GM19193 (cell line): ENCODE data around the gene HCRTR1.

Experiments
- POLR2A ChIP-seq: IDR thresholded peaks from 4 replicates; pipeline ENCODE4 v1.6.1; 2011; ENCODE audit not compliant: insufficient read depth, insufficient read length; ENCODE audit errors: extremely low read depth

HCRTR1 gene

DNA sequence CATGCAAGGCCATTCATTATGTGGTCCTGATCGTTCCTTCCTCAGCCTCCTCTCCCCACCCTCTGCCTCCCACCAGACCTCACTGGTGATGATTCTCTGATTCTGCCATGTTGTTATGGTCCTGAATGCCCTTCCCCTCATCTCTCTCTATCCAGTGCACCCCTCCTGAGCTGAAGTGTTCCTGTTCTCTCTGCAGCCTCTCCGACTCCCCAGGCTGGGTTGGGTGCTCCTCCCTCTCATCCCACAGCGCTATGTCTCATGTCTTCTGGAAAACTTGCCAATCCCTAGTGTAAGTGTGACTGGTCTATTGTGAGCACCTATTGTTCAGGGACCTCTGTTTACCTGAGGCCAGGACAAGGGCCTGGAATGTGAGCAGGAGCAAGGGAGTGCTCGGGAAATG, 38.3 kb downstream of the HCRTR1 start:
- TF ChIP-seq POLR2A = no peak

DNA sequence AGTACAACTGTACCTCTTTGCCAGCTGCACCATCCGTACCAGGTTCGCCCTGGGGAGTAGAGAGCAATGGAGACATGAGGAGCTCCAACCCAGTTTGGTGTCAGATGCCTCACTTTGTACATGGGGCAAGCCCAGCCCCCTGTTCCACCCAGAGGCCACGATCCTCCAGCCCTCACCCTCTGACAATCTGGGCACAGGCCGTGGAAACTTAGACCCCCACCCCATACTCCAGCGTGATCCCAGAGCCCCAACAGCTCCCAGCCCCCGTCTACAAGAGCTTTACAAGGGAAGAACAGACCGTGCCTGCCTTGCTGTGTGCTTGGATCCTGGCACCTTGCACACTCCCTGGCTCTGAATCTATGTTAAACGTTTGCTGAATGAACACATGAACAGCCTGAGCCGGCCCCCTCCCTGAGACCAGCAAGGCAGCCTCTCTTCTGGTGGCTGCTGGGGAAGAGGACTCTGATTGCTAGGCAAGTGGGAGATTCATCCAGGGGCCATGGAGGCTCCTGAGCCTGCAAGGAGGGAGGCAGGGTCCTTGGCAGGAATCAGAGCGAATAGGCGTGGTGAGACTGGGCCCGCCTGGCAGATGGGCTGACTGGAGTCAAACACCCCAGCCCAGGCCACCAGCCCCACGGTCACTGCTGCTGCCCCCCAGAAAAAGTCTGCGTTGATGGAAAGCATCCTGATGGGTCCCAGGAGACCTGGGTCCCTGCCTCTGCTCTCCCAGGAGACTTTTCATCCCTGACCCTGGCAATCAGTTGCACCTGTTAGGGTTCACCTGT, 39.7 kb downstream of the HCRTR1 start:
- no peak for TF ChIP-seq POLR2A

DNA sequence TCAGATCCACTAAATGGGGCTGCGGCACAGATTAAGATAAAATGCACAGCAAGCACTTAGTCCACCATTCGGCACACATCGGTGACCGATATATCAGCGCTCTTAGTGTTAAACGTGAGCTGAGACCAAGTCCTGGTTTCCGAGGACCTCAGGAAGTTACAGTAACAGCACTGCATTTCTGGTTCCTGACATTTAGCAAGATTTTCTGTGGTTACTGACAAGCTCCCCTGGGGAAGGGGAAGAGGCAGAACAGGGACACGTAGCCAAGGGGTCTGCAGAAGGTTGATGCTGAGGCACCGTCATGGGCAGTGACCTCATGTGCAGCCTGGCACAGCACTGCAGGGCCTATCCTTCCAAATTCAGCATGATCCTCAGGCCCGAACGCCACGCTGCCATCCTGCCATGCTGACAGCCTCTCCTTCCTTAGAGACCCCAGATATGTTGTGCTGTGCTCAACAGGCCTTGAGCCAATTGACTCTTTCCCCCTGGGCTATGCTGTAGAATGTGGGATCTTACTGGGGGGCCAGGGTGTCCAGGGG, 40.6 kb downstream of the HCRTR1 start:
- TF ChIP-seq POLR2A = no peak

DNA sequence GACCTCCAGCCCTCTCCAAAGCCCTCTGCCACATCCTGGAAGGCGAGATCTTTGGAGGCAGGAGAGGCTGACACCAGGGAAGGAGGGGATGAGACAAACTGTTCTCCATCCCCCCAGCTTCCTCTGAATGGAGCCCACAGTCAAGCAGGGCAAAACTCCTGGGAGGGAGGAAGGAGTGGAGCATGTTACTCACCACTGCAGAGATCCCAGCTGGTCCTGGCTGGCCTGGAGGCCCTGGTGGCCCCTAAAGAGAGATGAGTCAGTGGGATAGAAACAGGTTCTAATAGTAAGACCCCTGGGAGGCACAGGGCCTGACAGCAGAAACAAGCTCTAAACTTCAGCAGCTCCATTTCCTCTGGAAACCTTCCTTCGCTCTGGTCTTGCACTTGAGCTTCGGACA, 41.2 kb downstream of the HCRTR1 start:
- no peak for TF ChIP-seq POLR2A

DNA sequence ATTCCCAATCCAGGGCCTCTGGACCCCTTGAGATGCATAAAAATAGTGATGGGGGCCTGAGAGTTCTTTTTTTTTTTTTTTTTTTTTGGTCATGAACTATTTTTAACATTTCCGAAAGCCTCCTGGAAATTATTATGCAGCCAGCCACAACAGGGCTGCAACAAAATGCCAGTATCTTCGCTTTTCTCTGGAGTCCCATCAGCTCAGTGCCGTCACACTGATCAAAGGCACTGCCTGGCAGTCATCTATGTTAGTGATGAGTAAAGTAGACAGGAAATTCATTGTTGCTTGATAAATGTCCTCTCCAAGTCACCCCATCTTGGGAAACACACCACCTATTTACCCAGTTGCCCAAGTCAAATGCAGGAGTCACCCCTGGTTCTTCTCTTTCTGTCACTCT, 42.4 kb downstream of the HCRTR1 start:
- TF ChIP-seq POLR2A = no peak

DNA sequence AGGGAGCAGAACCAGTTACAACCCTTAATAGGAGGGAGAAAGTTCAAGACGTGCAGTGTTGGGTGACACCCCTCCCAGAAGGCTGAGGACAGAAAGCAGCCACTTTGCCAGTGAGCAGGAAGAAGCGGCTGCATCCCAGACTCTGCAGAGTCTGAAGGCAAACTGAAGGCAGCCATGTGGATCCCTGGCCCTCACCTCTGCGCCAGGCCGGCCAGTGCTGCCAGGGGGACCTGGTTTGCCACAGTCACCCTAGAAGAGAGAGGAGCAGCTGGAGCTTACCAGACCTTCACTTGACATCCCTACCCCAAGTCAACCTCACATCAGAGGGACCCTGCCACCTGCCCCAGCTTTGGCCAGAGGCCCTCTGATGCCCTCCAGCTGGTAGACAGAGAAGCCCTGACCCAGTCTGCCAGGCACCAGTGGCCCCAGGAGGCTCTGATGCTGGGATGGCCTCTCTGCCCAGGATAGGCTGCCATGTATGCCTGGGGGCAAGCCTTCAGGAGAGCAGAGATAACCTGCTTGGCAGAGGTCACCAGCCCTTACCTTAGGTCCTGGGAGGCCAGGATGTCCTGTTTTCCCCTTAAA, 43.5 kb downstream of the HCRTR1 start:
- TF ChIP-seq POLR2A = no peak

DNA sequence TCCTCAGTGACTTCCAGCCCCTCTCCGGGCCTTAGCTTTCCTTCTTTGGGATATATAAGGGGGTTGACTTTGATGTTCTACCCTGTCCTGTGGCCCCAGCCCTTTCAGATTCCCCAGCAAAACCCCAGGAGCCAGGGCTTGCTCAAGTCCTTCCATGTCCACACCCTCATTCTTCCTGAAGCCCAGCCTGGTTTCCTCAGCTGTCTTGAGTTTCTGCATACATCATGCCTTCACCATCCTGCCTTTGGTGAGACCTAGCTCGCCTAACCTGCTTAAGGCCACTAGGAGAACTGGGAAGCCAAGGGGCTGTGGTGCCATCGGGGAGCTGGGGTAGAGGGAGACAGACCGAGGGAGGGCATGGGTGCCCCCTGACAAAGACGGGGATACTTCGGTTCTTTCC, 44.4 kb downstream of the HCRTR1 start:
- TF ChIP-seq POLR2A = no peak

DNA sequence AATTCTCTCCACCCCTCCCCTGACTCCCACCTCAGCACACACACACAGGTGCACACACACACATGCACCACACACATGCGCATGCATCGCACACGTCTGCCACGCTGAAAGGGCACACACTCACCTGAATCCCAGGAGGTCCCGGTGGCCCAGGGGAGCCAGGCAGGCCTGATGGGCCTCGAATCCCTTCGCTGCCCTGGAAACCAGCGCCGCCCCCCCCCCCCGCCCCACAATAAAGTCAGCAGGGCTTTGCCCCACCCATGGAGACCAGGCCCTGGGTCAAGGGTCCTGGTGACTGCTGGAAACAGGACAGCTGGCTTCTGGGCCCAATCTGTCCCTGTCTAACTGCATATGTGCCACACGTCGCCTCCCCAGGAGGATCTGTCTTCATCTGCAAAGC, 45.0 kb downstream of the HCRTR1 start:
- no peak for TF ChIP-seq POLR2A

DNA sequence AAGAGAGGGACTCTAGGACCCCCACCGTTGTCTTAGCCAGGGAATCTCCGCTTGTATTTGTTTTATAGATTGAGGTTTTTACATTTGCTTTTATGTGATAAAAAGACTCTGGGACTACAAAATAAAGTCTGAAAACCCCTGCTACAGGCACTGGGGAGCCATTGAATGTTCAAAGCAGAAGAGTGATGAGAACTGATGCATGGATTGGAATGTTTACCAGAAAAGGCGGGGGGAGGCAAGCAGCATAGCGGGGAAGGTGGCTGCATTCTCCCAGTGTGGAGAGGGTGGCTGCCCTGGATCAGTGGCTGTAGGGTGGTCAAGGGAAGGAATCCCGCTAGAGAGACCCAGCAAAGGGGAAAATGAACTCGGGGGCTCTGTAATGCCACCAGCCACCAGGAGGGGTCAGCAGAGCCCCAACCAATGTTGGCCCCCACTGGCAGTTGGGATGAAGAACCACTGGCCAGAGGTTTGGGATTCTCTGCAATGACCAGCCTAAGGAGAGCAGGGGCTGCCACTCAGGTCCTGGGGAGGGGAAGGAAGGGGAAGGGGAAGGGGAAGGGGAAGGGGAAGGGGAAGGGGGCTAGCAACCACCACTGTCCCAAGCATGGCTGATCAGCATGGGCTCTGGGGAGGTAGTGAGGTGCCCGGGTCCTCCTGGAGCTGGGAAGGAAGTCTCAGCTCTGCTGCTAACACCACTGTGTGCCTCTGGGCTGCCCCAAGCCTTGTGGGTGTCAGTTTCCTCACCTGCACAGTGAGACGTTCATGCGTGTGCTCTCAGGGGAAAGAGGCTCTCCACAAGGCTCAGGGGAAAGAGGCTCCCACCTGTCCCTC, 46.3 kb downstream of the HCRTR1 start:
- no peak for TF ChIP-seq POLR2A

DNA sequence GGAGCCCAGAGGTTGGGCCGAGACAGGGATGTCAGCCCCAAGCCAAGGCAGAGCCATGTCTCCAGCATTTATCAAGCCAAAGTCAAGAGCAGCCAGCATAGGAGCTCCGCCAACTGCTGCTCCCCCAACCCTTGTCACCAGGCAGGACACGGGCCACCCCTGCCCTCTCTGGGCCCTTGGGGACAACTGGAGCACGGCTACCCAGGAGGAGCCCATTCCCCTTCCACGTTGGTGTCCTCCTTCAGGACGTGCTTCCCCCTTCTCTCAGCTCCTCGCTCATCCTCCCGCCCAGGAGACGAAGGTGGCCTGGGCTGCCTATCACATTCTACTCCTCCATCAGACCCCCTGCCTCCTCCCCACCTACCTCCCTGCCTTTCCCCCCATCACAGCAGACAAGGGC, 47.0 kb downstream of the HCRTR1 start:
- TF ChIP-seq POLR2A = no peak

DNA sequence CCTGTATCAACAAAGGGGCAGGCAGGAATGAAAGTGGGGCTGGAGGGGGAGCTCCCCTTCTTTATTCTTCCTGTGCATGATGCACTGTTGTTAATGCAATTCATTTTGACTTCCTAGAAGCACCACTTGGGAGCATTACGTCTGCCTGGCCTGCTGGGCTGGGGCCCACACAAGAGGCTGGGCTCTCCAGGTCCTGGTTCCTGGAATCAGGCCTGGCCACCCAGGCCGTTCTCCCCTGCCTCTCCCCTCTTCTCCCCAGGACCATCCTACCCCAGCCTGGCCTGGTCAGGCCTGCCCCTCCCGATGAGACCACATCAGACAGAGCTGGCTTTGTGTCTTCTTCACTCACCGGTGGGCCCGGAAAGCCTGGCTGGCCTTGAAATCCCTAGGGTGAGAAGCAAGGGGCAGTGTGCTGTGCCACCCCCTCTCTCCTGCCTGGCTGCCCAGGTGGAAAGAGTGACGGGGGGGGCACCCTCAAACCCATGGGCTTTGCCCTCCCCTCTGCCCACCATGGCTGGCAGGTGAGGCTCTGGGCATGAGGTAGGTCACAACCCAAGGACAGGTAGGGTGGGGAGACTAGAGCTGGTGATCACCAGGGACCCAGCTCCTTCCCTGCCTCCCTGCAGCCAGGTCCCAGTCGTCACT, 47.9 kb downstream of the HCRTR1 start:
- TF ChIP-seq POLR2A = no peak

DNA sequence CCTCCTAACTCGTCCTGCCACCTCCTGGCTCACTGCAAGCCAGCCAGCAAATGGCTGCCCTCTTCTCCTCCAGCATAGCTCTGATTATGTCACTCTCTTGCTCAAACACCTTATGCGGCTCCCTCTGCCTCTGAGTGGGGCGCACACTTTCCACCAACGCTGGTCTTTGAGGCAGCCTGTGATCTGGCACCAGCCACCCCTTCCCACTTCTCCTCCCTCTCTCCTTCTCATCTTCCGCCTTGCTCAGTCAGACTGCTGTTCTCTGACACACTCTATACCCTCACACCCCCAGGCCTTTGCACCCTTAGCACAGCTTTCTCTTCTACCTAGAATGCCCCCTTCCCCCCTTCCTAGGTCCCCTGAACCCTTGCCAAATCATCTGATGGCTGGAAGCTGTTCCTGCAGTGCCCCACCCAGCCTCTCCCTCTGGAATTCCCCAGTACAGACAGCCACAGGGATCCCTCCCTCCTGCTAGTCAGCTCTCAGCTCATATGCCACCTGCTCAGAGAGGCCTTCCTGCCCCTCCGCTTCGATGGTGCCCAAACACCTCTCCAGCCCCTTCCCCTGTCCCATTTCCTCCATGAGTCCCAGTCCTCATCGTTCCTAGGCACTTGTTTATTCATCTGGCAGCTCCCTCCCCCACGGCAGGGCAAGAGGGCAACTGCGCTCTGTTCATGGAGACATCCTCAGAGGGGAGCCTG, 48.9 kb downstream of the HCRTR1 start:
- TF ChIP-seq POLR2A = no peak

DNA sequence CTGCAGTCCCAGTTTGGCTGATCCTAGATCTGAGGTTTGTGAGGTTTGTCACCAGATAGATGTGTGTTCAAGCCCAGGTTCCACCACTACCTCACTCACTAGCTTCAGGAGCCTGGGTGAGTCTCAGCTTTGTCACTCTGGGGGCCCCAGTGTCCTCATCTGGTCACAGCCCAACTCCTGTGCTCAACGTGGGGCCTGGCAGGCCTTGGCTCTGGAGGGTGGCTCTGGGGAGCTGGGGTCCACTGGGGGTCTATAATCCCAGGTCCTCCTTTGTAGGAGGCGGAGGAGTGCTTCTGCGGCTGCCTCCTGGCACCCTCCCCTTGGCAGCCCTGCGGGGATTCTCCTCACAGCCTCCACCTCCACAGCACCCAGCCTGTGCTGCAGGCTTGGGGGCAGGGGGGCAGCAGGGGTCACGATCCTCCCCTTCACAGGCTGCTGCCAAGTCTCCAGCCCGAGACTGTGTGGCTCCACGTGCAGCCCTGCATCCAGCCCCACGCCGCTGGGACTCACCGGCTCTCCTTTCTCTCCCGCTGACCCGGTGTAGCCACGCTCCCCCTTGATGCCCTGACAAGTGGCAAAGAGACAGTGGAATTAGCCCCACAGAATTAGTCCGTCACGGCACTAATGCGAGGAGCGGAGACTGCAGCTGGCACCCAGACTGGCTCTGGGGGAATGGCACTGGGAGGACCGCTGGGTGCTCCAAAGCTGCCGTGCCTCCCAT, 49.7 kb downstream of the HCRTR1 start:
- no peak for TF ChIP-seq POLR2A

DNA sequence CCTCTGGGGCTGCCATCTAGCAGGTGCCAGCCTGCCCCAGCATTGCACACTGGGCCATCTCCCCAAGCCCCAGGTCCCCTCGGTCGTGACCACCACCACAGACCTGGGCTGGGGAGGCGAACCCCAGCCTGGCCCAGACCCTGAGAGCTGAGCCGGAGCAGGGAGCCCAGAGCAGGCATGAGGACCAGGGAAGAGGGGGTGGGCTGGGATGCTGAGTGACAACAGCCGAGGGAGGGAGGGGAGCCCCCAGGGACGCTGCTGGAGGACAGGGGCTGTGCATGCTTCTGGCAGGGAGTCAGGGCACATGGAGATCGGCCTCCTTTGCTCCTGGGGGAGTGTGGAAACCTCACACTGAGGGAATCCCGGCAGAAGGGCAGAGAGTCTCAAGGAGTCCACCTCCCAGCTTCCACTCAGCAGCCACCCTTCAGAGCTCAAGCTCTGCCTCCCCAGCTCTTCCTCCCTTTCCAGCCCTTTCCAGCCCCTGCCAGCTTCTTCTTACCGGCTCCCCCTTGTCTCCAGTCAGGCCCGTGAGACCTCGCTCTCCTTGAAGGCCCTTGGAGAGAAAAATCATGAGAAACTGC, 50.9 kb downstream of the HCRTR1 start:
- TF ChIP-seq POLR2A = no peak

DNA sequence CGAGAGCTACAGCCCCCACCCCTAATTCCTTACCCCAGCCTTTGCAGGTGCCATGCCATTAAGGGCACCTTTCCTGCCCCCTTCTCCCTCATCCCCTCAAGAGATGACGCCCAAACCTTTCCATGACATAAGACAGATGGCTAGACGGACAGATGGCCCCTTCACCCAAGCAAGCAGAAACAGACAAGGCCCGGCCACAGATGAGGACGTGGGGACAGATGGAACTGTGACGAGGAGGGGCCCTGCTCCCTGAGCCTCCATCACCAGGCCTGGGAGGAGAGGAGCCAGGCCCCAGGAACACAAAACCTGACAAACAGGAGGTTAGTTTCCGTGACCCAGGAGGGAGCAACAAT, 51.9 kb downstream of the HCRTR1 start:
- TF ChIP-seq POLR2A = no peak
